ENCODE results near the gene FAM25A.

FAM25A gene

DNA sequence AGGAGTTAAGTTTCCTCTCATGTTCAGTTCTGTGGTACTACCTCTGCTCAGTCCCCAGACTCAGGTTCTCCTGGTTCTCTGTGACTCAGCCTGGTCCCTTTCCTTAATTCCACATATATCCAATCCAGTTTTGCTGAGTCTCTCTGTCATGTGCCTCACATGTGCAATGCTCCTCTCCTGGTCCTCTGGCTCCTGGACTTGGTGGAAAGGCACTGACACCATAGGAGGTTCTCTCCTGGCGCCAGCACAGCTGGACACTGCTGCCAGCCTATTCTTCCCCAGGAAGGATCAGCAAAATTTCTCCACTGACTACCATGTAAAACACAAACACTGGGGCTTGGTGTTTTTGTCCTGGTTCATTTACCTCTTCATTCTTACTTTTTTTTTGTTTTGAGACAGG is 46.8 kb downstream of the FAM25A start:
- no peak for FAIRE-seq

DNA sequence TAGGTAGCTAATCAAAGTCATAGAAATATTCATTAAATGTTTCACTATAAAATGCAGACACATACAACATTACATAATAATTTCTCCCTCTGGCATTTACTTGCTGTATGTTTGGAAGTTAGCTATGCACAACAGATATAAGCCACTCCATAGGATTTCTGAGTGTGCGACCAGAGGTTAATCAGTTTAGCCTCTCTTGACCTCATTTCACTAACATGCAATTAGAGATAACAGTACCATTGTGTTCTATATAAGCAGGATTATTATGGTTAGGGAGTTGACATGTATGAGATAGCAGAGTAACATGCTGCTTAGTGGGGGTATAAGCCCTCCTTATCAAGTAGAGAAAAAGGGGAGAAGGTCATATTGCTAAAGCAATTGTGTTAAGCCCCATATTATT is 48.2 kb downstream of the FAM25A start:
- FAIRE-seq, result no peak

DNA sequence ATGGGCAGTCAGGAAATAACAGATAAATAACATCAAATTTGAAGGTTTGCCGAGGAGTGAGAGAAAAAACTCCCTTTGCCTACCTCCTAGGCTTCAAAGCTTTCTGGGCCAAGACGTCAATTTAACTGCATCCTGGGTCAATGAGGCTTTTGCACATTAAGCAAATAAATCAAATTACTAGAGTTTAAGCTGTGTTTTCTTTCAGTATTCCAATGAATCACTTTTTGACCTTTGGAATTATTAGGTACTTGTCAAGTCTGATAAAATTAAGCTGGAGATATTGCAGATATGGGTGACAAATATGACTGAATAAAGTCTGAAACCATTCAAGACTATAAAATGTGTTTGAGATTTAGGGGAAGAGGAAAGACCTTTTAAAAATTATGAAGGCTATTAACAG is 52.4 kb downstream of the FAM25A start:
- FAIRE-seq, result no peak

Data from A204.1 (cell line).